ENCODE measurements around the gene KBTBD2.
"Not testable (repeated sequence)": the region's sequence is repeated elsewhere in the genome, so short reads cannot be mapped to it uniquely, and the experiment has no call there.

Gene KBTBD2

DNA sequence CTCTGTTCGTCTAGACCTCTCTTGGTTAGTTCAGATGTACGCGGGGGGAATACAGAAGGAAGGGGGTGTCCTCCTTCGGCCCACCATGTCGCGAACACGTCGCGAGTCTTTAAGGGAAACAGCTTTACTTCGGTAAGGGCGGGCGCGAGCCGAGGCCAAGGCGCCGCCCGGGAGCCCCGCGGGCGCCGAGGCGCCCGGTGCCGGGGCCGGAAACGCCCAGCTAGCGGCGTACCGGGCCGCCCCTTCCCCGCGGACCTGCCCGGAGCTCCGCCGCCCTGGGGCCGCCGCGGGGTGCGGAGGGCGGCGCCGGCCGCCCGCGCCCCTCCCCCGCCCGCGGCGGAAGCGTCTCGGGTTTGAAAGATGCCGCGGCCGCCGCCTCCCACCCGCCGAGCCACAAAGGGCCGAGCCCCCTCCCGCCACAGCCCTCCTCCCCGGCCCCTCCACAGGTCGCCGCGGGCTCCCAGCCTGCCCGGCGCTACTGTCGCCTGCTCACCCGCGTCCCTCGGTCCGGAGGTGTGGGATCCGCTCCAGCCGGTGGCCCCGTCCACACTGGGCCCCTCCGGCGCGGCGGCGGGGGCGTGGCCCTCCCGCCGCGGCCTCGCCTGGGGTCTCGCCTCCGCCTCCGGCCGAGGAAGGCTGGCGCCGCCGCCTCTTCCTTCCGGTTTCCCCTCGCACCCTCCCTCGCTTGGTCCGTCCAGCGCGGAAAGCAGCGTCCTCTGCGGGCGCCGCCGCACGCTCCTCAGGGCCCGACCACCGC is at the start of gene KBTBD2:
Gene KBTBD2, minus strand, starts transcription at position 718 of the 757 bp plus-strand sequence. CDS start 12,156 bp downstream, outside the sequence.
- peaks cover 6% of the 10 kb centered on the region for H3K27me3 Mint-ChIP-seq
- no peaks in the 10 kb centered on the region for H3K9me3 Mint-ChIP-seq
- CTCF ChIA-PET, result interaction anchor here (1.5 to 5.6 kb wide), 4 partner anchors 45 to 217 kb away, joined by 4 to 22 read pairs (median 10); no protein-coding TSS in a partner anchor
- peak within 1 kb of the TSS; percentile 100 for H3K27ac Mint-ChIP-seq
- peaks cover 64% of the 10 kb centered on the region for H3K4me1 Mint-ChIP-seq
- peak; percentile 87 for DNase-seq
- peaks cover 27% of the 10 kb centered on the region for H3K36me3 Mint-ChIP-seq
- H3K4me3 Mint-ChIP-seq, result peak within 1 kb of the TSS; percentile 97

DNA sequence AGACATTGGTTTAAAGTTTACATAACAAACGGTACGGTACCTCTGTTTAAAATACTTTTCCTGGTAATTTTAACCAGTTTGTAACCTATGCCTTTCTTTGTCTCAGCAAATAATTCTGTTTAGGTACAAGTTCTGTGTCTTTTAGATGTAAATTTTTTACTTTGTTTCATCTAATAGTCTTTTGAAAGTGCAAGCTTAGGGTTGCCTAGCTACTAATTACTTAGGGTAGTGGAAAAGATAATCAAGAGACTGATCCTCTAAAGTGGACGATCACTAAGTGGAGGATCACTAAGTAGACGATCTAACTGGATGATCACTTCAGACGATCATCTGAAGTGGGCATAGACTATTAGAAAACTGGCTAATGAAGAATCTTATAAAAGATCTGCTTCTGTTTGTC is 49.6 kb upstream of the KBTBD2 start:
- H3K36me3 Mint-ChIP-seq, result peaks cover 5% of the 10 kb centered on the region
- H3K4me3 Mint-ChIP-seq, result peak overlapping the region; percentile 90
- H3K27ac Mint-ChIP-seq, result no peak overlapping the region
- H3K27me3 Mint-ChIP-seq, result peaks cover 7% of the 10 kb centered on the region
- H3K9me3 Mint-ChIP-seq, result peaks cover 5% of the 10 kb centered on the region
- peaks cover 14% of the 10 kb centered on the region for H3K4me1 Mint-ChIP-seq
- CTCF ChIA-PET, result interaction anchor here (0.7 to 8.9 kb wide), 4 partner anchors 52 to 167 kb away, joined by 3 to 67 read pairs (median 18); partner anchors contain the start of genes KBTBD2 and RP9
- no peak for DNase-seq

DNA sequence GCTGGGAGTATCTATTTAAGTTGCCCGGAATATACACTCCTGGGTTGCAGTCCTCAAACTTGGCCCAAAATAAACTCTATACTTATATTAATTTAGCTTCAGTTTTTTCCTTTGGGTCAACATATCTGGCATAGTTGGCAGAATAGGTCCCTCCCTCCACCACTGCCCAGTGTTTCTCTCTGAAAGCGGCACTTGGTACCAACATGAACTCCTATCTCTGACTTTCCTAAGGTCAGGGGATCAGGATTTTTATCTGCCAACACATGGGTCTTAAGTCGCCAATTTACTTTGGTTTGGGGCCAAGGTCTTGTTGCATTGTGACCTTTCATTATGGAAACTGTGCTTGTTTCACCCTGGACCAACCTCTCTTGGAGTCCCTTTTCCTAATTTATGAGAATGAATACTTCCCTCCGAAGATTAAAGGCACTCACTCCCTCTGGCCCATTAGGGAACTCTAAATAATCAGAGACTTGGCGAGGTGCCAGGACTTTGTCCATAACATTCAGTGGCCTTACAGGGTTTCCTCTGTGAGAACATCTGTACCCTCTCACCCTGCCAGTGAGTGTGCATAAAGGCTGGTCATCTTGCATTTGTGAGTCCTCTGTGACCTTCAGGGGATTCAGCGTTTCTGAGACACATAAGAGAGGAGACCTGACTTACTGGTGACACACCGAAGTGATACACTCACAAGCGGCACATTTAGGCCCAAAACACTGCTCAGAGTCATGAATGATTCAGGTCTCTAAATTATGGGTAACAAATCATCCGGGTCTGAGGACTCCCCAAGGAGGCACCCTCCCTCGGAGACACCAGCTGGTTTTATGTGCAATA is 46.0 kb upstream of the KBTBD2 start:
- Mint-ChIP-seq H3K36me3 (peaks cover 2% of the 10 kb centered on the region), H3K4me1 (peaks cover 14% of the 10 kb centered on the region), H3K27me3 (peaks cover 5% of the 10 kb centered on the region), H3K9me3 (no peaks in the 10 kb centered on the region), H3K27ac (no peak overlapping the region), H3K4me3 (no peak overlapping the region)
- CTCF ChIA-PET, result no interaction called here
- DNase-seq, result no peak

DNA sequence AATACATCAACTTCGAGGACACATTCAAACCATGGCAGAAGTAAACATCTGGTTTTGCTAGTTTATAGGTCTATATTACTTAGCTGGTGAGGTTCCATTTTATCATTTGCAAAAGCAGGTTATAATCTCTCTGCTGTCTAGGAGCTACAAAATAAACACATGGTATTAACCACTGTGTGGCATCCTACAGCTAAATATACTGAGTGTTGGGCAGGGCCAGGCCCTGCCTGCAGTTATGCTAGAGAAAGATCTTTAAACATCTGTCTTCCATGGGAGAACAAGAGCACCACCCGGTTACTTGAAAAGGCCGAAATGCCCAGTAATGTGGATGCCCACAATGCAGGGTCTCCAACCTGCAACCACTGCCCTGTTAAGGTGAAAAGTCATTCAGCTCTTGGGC is 45.1 kb upstream of the KBTBD2 start:
- DNase-seq, result no peak
- H3K4me1 Mint-ChIP-seq, result peaks cover 8% of the 10 kb centered on the region
- no peaks in the 10 kb centered on the region for H3K9me3 Mint-ChIP-seq
- peaks cover 2% of the 10 kb centered on the region for H3K36me3 Mint-ChIP-seq
- no peaks in the 10 kb centered on the region for H3K27me3 Mint-ChIP-seq
- H3K27ac Mint-ChIP-seq, result no peak overlapping the region
- no peak overlapping the region for H3K4me3 Mint-ChIP-seq
- CTCF ChIA-PET, result no interaction called here

DNA sequence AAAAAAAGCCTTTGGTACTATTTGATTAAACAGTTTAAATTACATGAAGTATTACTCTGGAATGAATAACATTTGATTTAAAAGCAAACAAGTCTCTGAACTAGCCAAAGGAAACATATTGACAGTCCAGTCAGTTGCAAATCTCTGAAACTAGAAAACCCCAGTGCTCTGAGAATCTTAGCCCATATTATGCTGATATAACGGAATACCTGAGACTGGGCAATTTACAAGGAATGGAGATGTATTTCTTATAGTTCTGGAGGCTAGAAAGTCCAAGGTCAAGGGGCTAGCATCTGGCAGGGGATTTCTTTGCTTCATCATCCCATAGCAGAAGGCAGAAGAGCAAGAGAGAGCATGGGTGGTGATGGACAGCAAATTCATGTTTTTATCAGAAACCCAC is 44.0 kb upstream of the KBTBD2 start:
- no peak for DNase-seq
- Mint-ChIP-seq H3K4me1 (no peaks in the 10 kb centered on the region), H3K36me3 (no peaks in the 10 kb centered on the region), H3K27me3 (no peaks in the 10 kb centered on the region), H3K27ac (no peak overlapping the region), H3K9me3 (no peaks in the 10 kb centered on the region), H3K4me3 (no peak overlapping the region)
- CTCF ChIA-PET, result no interaction called here

DNA sequence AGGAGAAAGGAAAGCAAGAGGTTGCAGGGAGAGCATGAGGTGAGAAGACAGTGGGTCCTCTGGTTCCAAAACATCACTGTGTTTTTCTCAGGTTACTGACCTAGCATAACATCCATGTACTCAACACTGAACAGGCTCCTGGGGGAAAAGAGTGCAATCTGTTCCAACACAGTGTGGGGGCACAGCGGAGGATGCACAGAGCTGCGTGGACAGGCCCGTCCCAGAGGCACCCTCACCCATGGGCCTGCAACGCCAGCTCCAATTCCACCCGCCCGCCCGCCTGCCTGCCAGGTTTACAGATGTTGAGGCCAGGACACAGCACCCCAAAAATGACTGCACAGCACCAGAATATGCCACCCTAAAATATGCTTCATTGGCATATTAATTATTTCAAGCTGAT is 38.8 kb upstream of the KBTBD2 start:
- Mint-ChIP-seq H3K9me3 (no peaks in the 10 kb centered on the region), H3K4me3 (no peak overlapping the region), H3K4me1 (no peaks in the 10 kb centered on the region), H3K27me3 (no peaks in the 10 kb centered on the region), H3K36me3 (no peaks in the 10 kb centered on the region), H3K27ac (no peak overlapping the region)
- no peak for DNase-seq
- CTCF ChIA-PET, result interaction anchor here (1.5 kb wide), 1 partner anchor 83 kb away, joined by 3 read pairs; no protein-coding TSS in a partner anchor

DNA sequence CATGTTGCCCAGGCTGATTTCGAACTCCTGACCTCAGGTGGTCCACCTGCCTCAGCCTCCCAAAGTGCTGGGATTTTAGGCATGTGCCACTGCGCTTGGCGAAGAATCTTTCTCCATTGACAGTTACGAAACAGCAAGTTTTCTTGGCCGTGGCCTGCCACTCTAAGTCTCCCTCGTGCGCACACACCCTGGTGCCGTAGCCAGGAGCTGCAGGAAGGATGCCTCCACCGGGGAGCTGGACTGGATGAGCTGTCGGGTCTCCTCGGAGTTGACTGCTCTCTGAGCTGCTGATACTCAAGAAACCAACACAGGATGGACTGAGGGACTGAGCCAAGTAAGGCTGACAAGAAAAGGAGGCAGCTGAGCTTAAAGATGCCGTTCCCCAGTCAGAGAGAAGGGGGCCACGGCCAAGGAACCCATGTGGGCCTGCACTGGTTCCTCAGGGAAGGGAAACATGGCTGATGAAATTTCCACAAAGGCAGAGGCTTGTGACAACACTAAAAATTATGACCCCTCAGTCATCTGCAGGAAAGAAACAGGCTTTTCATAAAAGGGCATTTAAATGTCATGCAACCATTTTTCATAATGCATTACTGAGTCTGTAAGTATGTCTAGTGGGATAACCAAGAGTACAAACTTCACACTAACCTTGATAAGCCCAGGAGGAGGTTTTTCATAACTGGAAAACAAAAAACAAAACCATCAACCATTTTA is 38.0 kb upstream of the KBTBD2 start:
- H3K27ac Mint-ChIP-seq, result no peak overlapping the region
- no peak overlapping the region for H3K4me3 Mint-ChIP-seq
- H3K27me3 Mint-ChIP-seq, result no peaks in the 10 kb centered on the region
- no peaks in the 10 kb centered on the region for H3K36me3 Mint-ChIP-seq
- CTCF ChIA-PET, result no interaction called here
- H3K4me1 Mint-ChIP-seq, result no peaks in the 10 kb centered on the region
- no peaks in the 10 kb centered on the region for H3K9me3 Mint-ChIP-seq
- no peak for DNase-seq

DNA sequence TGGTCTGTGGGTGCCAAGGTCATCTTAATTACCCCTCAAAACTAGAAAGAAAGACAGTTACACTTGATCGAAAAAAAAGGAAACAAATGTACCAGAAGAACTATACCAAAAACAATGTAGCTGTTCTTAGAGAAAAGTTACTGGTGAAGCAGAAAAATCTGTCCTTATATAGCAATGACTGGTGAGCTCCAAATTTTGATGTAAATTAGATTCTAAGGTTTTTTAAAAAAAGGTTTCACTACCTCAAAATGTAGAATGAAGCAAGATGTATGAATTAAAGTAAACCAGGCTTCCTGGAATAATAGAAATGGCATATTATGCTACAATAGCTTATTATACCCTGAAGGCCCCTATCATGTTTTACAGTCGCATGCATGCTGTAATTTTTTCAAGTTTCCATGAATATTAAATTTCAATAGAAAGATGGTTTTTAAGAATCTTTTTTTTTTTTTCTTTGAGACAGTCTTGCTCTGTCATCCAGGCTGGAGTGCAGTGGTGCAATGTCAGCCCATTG is 37.3 kb upstream of the KBTBD2 start:
- no peaks in the 10 kb centered on the region for H3K9me3 Mint-ChIP-seq
- H3K27ac Mint-ChIP-seq, result no peak overlapping the region
- CTCF ChIA-PET, result no interaction called here
- no peaks in the 10 kb centered on the region for H3K4me1 Mint-ChIP-seq
- no peak for DNase-seq
- H3K4me3 Mint-ChIP-seq, result no peak overlapping the region
- H3K36me3 Mint-ChIP-seq, result peaks cover under 1% of the 10 kb centered on the region
- no peaks in the 10 kb centered on the region for H3K27me3 Mint-ChIP-seq

DNA sequence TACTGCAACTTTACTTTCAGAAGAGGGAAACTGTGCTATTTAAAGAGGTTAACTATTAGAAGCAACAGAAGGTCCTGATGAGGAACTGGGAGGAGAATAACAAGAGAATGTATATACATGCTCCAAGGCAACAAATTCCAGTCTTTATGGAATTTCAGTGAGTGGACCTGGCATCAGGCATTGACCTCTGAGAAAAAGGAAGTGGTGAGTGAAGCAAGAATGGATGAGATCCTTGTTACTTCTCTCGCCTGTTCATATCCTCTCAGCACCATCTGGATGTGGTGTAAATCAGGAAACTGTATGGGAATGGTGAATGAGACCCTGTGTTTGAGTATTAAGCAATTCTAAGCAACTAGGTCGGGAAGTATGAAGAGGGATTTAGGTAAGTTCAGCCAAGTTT is 30.3 kb upstream of the KBTBD2 start:
- no peaks in the 10 kb centered on the region for H3K27me3 Mint-ChIP-seq
- CTCF ChIA-PET, result no interaction called here
- no peaks in the 10 kb centered on the region for H3K9me3 Mint-ChIP-seq
- no peak overlapping the region for H3K4me3 Mint-ChIP-seq
- DNase-seq, result no peak
- H3K27ac Mint-ChIP-seq, result no peak overlapping the region
- H3K36me3 Mint-ChIP-seq, result peaks cover 11% of the 10 kb centered on the region
- H3K4me1 Mint-ChIP-seq, result peaks cover 2% of the 10 kb centered on the region

DNA sequence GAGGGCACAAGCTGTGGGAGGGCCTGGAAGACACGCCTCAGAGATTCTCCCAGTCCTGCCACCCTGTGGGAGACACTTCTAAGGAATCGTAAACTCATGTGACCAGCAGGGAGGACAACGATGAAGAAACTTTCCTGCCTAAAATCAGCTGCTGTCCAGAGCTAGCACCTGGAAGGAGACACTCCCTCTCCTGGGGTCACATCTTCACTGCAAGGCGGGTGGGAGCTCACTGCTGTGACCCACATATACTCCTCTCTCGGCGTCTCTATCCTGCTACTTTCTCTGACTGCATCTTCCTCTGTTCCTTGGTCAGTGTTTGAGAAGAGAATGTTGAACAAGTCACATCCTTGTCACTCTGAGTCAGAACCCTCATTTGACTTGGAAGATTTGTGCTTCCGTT is 25.4 kb upstream of the KBTBD2 start:
- H3K27ac Mint-ChIP-seq, result not testable (repeated sequence)

DNA sequence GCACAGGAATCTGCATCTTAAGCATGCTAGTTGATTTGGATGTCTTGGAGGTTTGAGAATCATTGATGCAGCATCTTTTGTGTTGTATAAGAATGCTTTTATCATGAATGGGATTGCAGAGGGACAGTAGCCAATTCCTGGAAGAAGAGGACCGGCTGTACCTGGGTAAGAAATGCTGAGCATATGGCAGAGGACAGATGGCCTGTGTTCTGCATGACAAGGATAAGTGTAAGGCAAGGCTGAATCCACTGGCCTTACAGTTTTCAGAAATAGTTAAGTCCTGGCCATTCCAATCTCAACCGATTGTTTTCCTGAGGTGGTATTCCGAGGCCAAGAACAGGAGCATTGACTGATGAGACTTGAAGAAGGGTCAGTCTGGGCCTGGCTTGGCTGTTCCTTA is 24.4 kb upstream of the KBTBD2 start:
- no peaks in the 10 kb centered on the region for H3K4me1 Mint-ChIP-seq
- DNase-seq, result no peak
- no peak overlapping the region for H3K27ac Mint-ChIP-seq
- CTCF ChIA-PET, result no interaction called here
- no peak overlapping the region for H3K4me3 Mint-ChIP-seq
- H3K9me3 Mint-ChIP-seq, result no peaks in the 10 kb centered on the region
- H3K36me3 Mint-ChIP-seq, result peaks cover 8% of the 10 kb centered on the region
- H3K27me3 Mint-ChIP-seq, result no peaks in the 10 kb centered on the region

More for the DNA sequence above, 25.4 kb upstream of the KBTBD2 start:
- H3K36me3 Mint-ChIP-seq, result peaks cover 10% of the 10 kb centered on the region
- DNase-seq, H3K9me3 Mint-ChIP-seq, CTCF ChIA-PET, H3K4me1 Mint-ChIP-seq, H3K4me3 Mint-ChIP-seq, H3K27me3 Mint-ChIP-seq: not testable (repeated sequence)

DNA sequence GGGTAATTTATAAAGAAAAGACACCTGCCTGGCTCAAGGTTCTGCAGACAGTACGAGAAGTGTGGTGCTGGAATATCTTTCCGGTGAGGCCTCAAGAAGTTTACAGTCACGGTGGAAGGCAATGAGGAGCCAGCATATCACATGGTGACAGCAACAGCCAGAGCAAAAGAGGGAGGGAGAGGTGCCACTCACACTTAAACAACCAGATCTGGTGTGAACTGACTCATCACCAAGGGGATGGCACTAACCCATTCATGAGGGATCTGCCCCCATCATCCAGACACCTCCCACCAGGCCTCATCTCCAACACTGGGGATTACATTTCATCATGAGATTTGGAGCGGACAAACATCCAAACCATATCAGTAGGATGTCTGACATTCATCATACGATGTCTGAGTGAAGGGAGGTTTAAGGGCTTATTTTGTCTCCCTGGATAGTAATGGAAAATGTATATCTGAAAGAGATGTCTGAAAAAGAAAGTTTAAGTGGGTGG is 23.5 kb upstream of the KBTBD2 start:
- DNase-seq, result no peak
- H3K27ac Mint-ChIP-seq, result peak overlapping the region; percentile 66

DNA sequence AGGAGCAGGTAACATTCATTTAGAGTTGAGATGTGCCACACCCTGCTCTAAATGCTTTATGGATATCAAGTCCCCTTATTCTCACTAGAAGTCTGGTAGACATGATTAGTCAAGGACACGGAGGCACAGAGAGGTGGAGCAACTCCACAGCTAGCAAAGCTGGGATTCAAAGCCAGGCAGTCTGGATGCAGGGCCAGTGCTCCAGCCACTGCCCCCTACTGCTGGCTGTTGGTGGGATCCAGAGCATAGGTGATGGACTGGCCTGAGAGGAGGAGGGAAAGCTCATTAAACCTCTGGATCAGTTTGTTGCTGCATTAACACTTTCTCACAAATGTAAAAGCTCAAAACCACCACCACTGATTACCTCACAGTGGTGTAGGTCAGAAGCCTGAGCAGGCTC is 22.6 kb upstream of the KBTBD2 start:
- DNase-seq, result no peak
- Mint-ChIP-seq H3K4me1 (no peaks in the 10 kb centered on the region), H3K9me3 (no peaks in the 10 kb centered on the region), H3K4me3 (no peak overlapping the region), H3K27ac (no peak overlapping the region), H3K27me3 (no peaks in the 10 kb centered on the region), H3K36me3 (peaks cover 8% of the 10 kb centered on the region)
- CTCF ChIA-PET, result interaction anchor here (1.4 kb wide), 1 partner anchor 67 kb away, joined by 3 read pairs; no protein-coding TSS in a partner anchor

More for the DNA sequence above, 23.5 kb upstream of the KBTBD2 start:
- Mint-ChIP-seq H3K27me3 (no peaks in the 10 kb centered on the region), H3K4me3 (no peak overlapping the region), H3K4me1 (no peaks in the 10 kb centered on the region), H3K36me3 (peaks cover 8% of the 10 kb centered on the region), H3K9me3 (no peaks in the 10 kb centered on the region)
- CTCF ChIA-PET, result no interaction called here

DNA sequence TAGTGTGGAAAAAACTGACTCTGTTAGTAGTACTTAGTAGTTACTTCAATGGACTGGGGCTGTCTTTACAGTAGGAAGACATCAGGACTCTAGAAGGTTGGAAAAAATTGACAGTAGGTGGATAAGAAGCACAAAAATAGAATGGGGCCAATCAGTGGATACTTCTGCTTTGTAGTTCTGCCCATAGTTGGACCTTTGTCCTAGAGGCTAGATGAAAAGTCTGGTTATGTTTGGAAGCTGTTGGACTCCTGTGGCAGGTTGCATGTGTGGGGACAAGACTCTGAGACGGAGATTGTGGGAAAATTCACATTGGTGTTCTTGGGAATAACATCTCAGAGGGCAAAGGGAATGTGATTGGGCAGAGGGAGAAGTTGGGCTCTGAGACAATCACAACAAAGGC is 18.6 kb upstream of the KBTBD2 start:
- Mint-ChIP-seq H3K27me3 (no peaks in the 10 kb centered on the region), H3K27ac (no peak overlapping the region), H3K4me3 (no peak overlapping the region), H3K4me1 (peaks cover 11% of the 10 kb centered on the region), H3K9me3 (no peaks in the 10 kb centered on the region), H3K36me3 (peaks cover 2% of the 10 kb centered on the region)
- DNase-seq, result no peak
- CTCF ChIA-PET, result no interaction called here
